Urothelium cell line (cell line): Measurements from ENCODE around the gene NOS2.
"Not testable (repeated sequence)": the region's sequence is repeated elsewhere in the genome, so short reads cannot be mapped to it uniquely, and the experiment has no call there.

Experiments used
- DNase-seq: peaks from one replicate; pipeline ENCODE4 v3.0.0; 2011; ENCODE audit warnings: low spot score, mixed read lengths
- FAIRE-seq: peaks from 2 replicates; lab custom pipeline; 2011; peaks lifted over from hg19 to GRCh38; lab: Jason Lieb, UNC

NOS2 gene

GRCh38 chr17:27793168-27793905, 7.0 kb downstream of the NOS2 start:
- DNase-seq = peak; percentile 79
- FAIRE-seq = no peak

- DNase-seq (no peak), FAIRE-seq (peak; percentile 55)
These were observed 8.2 kb downstream of the NOS2 start for GRCh38 chr17:27792095-27792494.

GRCh38 chr17:27788919-27789318, 11.4 kb downstream of the NOS2 start:
- FAIRE-seq (no peak), DNase-seq (no peak)

GRCh38 chr17:27783440-27784350, 16.6 kb downstream of the NOS2 start:
- DNase-seq (no peak), FAIRE-seq (peak; percentile 30)

GRCh38 chr17:27782791-27783206, 17.5 kb downstream of the NOS2 start:
- no peak for FAIRE-seq
- DNase-seq = no peak

GRCh38 chr17:27780828-27781404, 19.4 kb downstream of the NOS2 start:
- no peak for DNase-seq
- peak; percentile 37 for FAIRE-seq

- FAIRE-seq (no peak), DNase-seq (no peak)
These were observed 20.1 kb downstream of the NOS2 start for GRCh38 chr17:27780092-27780827.

GRCh38 chr17:27778183-27778582, 22.1 kb downstream of the NOS2 start:
- DNase-seq = peak; percentile 77

GRCh38 chr17:27776882-27777624, 23.3 kb downstream of the NOS2 start:
- DNase-seq (no peak), FAIRE-seq (no peak)

More at GRCh38 chr17:27778183-27778582, 22.1 kb downstream of the NOS2 start:
- peak; percentile 13 for FAIRE-seq

- no peak for DNase-seq
- no peak for FAIRE-seq
These were observed 28.7 kb downstream of the NOS2 start for GRCh38 chr17:27771586-27771985.

- DNase-seq (no peak), FAIRE-seq (no peak)
These were observed 29.5 kb downstream of the NOS2 start for GRCh38 chr17:27770877-27771276.

- no peak for FAIRE-seq
These were observed 31.4 kb downstream of the NOS2 start for GRCh38 chr17:27768858-27769410.

GRCh38 chr17:27766438-27766837, 33.9 kb downstream of the NOS2 start:
- DNase-seq (no peak), FAIRE-seq (no peak)

More at GRCh38 chr17:27768858-27769410, 31.4 kb downstream of the NOS2 start:
- DNase-seq = no peak

GRCh38 chr17:27765353-27765752, 35.0 kb downstream of the NOS2 start:
- FAIRE-seq = no peak
- DNase-seq = no peak

- DNase-seq = no peak
- FAIRE-seq = no peak
These were observed 35.7 kb downstream of the NOS2 start for GRCh38 chr17:27764589-27764988.

- DNase-seq = no peak
- peak; percentile 35 for FAIRE-seq
These were observed 37.6 kb downstream of the NOS2 start for GRCh38 chr17:27762527-27763305.

GRCh38 chr17:27760931-27761330, 39.4 kb downstream of the NOS2 start:
- not testable (repeated sequence) for DNase-seq, FAIRE-seq

GRCh38 chr17:27760069-27760885, 40.1 kb downstream of the NOS2 start:
- DNase-seq = peak; percentile 57
- FAIRE-seq = no peak
